ENCODE measurements around the gene UBE2G1.
"Not testable (repeated sequence)": the region's sequence is repeated elsewhere in the genome, so short reads cannot be mapped to it uniquely, and the experiment has no call there.

The UBE2G1 gene

DNA sequence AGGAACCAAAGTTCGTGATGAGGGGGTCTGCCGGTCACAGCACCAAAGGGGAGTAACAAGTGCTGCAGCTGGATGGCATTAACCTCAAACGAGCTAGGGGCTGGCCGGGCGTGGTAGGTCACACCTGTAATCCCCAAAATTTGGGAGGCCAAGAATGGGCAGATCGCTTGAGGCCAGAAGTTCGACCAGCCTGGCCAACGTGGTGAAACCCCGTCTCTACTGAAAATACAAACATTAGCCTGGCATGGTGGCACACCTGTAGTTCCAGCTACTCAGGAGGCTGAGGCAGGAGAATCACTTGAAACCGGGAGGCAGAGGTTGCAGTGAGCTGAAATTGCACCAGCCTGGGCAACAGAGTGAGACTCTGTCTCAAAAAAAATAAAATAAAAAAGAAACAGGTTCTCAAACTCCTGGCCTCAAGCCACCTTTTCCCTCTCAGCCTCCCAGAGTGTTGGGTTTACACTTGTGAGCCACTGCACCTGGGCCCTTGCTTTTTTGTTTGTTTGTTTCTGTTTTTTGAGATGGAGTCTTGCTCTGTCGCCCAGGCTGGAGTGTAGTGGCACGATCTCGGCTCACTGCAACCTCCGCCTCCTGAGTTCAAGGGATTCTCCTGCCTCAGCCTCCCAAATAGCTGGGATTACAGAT is 9.4 kb upstream of the UBE2G1 start:
- in situ Hi-C loops (cut with HindIII; ENCODE audit: low sequenced_read_pairs) = not testable (repeated sequence)

- in situ Hi-C loops (cut with HindIII; ENCODE audit: low sequenced_read_pairs) = no loop called here
Observed at GRCh38 chr17:4375039-4375748, 8.7 kb upstream of the UBE2G1 start.

DNA sequence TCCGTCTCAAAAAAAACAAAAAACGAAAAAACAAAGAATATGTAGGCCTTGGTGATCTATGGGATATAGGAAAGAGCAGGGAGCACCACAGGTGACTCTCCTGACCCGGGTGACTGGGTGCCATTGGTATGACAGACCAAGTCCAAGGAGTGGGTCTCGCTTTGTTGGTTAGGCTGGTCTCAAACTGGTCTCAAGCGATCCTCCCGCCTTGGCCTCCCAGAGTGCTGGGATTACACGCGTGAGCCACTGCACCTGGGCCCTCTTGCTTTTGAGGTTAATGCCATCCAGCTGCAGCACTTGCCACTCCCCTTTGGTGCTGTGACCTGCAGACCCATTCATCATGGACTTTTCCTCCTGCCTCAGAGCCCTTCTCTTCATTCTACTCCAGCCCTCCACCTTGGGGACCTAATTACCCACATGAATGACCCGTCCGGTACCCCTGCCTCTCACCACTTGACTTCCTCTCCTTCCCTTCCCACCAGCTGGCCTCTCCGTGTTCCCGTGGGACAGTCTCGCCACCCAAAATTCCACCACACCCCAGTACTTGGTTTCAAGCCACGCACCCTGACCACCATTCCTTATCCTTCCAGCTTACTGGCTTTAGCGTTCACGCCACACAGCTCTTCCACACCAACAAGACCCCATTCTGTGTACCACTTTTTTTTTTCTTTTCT is 3.2 kb upstream of the UBE2G1 start:
- in situ Hi-C loops (cut with HindIII; ENCODE audit: low sequenced_read_pairs) = no loop called here

- in situ Hi-C loops (cut with HindIII; ENCODE audit: low sequenced_read_pairs) = no loop called here
Observed at GRCh38 chr17:4368341-4368740, 1.9 kb upstream of the UBE2G1 start.

DNA sequence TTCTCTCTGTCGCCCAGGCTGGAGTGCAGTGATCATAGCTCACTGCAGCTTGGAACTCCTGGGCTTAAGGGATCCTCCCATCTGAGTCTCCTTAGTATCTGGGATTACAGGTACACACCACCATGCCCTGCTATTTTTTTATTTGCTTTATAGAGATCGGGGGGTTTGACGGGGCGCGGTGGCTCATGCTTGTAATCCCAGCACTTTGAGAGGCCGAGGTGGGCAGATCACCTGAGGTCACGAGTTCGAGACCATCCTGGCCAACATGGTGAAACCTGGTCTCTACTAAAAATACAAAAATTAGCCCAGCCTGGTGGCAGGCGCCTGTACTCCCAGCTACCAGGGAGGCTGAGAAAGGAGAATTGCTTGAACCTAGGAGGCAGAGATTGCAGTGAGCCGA is 702 bp upstream of the UBE2G1 start:
- in situ Hi-C loops (cut with HindIII; ENCODE audit: low sequenced_read_pairs) = not testable (repeated sequence)

- in situ Hi-C loops (cut with HindIII; ENCODE audit: low sequenced_read_pairs) = no loop called here
Observed at GRCh38 chr17:4365628-4366326, 698 bp downstream of the UBE2G1 start.

- in situ Hi-C loops (cut with HindIII; ENCODE audit: low sequenced_read_pairs) = no loop called here
Observed at GRCh38 chr17:4365103-4365627, 1.3 kb downstream of the UBE2G1 start.

GRCh38 chr17:4364622-4365041 is 1.8 kb downstream of the UBE2G1 start:
- in situ Hi-C loops (cut with HindIII; ENCODE audit: low sequenced_read_pairs) = no loop called here

DNA sequence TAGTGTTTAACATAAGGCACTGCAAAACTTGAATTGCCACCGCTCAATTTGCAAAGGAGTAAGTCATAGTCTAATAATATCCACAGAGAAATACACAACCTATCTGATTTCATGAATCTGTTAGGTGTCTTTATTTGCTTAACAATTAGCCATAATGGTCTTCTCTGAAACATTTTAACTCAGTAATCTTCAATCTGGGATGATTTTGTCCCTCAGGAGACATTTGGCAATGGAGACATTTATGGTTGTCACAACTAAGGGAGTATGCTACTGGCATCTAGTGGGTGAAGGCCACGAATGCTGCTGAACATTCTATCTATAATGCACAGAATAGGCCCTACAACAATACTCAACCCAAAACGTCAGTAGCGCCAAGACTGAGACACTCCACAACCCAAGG is 4.3 kb downstream of the UBE2G1 start:
- in situ Hi-C loops (cut with HindIII; ENCODE audit: low sequenced_read_pairs) = no loop called here

- in situ Hi-C loops (cut with HindIII; ENCODE audit: low sequenced_read_pairs) = no loop called here
Observed at GRCh38 chr17:4358154-4358553, 8.3 kb downstream of the UBE2G1 start.

- in situ Hi-C loops (cut with HindIII; ENCODE audit: low sequenced_read_pairs) = no loop called here
Observed at GRCh38 chr17:4357671-4358070, 8.8 kb downstream of the UBE2G1 start.

DNA sequence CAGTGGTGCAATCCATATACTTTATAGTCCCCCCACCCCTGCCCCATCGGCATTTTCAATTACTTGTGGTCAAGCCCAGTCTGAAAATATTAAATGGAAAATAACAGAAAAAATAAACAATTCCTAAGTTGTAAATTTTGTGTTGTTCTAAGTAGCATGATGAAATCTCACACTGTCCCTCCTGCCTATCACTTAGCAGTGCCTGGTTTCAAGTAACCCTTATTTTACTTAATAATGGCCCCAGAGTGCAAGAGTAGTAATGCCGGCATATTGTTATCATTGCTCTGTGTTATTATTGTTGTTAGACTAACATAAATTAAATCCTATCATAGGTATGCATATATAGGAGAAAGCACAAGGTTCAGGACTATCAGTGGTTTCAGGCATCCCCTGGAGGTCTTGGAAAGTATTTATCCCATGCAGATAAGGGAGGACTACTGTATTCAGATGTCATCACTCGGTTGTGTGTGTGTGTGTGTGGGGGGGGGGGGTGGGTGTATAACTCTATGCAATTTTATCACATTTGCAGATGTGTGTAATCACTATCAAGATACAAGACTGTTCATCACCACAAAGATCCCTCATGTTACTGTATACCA is 9.3 kb downstream of the UBE2G1 start:
- in situ Hi-C loops (cut with HindIII; ENCODE audit: low sequenced_read_pairs) = no loop called here

GRCh38 chr17:4354862-4355514 is 11.5 kb downstream of the UBE2G1 start:
- in situ Hi-C loops (cut with HindIII; ENCODE audit: low sequenced_read_pairs) = no loop called here

GRCh38 chr17:4354206-4354605 is 12.3 kb downstream of the UBE2G1 start:
- in situ Hi-C loops (cut with HindIII; ENCODE audit: low sequenced_read_pairs) = no loop called here

DNA sequence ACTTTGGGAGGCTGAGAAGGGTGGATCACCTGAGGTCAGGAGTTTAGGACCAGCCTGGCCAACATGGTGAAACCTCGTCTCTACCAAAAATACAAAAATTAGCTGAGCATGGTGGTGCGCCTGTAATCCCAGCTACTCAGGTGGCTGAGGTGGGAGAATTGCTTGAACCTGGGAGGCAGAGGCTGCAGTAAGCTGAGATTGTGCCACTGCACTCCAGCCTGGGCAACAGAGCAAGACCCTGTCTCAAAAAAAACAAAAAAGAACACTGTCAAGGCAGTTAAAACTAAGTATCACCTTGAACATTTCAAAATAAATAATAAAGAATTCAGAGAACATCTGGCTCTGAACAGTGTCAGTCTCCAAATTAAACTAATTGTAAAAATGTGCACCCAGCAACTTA is 16.3 kb downstream of the UBE2G1 start:
- in situ Hi-C loops (cut with HindIII; ENCODE audit: low sequenced_read_pairs) = not testable (repeated sequence)

GRCh38 chr17:4345581-4346252 is 20.8 kb downstream of the UBE2G1 start:
- in situ Hi-C loops (cut with HindIII; ENCODE audit: low sequenced_read_pairs) = no loop called here

DNA sequence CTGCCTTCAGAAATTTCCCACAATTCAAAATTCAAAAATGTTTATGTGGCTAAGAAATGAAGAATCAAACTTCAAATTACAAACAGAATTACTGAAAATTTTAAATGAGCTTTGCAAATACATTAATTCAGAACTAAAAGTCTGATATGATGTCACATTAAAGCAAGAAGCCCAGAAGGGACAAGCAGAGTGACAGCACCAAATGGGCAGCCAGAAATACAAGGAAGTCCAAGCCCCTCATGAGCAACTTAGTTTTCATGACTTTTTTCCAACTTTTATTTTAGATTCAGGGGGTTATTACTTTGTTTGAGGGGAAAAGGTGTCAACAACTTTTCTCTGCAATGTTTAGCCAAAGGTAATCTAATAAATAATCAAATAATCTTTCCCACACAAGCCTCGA is 21.5 kb downstream of the UBE2G1 start:
- in situ Hi-C loops (cut with HindIII; ENCODE audit: low sequenced_read_pairs) = no loop called here

GRCh38 chr17:4342535-4342934 is 23.9 kb downstream of the UBE2G1 start:
- in situ Hi-C loops (cut with HindIII; ENCODE audit: low sequenced_read_pairs) = no loop called here

- in situ Hi-C loops (cut with HindIII; ENCODE audit: low sequenced_read_pairs) = no loop called here
Observed at GRCh38 chr17:4341616-4341977, 24.9 kb downstream of the UBE2G1 start.
